ENCODE measurements around the gene CDC45. TPM values are rescaled to one million over a fixed set of nuclear protein-coding genes. Genes with fewer than 3 reads are reported as not detected.

The CDC45 gene
- polyA plus RNA-seq, 1 donor (not counting 4 experiments of a cell fraction or from before 2014, with no cell fraction given) = 22.7 TPM

GRCh38 chr22:19520007-19520406 lies 40.3 kb downstream of the CDC45 start:
- dilution Hi-C loops (cut with MboI; ENCODE audit: extremely low pct_ligation_motif_present, low sequenced_read_pairs) = loop anchor here (10.0 kb wide), 1 partner anchor 55 kb away; no protein-coding TSS in a partner anchor
- no peak for DNase-seq (ENCODE audit: low read depth, low spot score)
- no peak overlapping the region for H3K4me3 ChIP-seq (ENCODE audit: control insufficient read depth in 2 of 3, extremely low read depth in 1 of 3, insufficient read depth in 2 of 3, low read depth in 1 of 3, low read length in 3 of 3)

GRCh38 chr22:19520566-19521305 lies 41.0 kb downstream of the CDC45 start:
- Histone ChIP-seq H3K9ac (ENCODE audit: control insufficient read depth, extremely low read depth, insufficient read depth, low read length) (no peak overlapping the region), H3K4me3 (ENCODE audit: control insufficient read depth in 2 of 3, extremely low read depth in 1 of 3, insufficient read depth in 2 of 3, low read depth in 1 of 3, low read length in 3 of 3) (no peak overlapping the region), H3K27ac (ENCODE audit: control insufficient read depth, insufficient read depth, low read length) (no peak overlapping the region), H2AFZ (ENCODE audit: control insufficient read depth, low read length) (no peak overlapping the region), H3K9me3 (ENCODE audit: control insufficient read depth, low read depth, low read length) (no peaks in the 10 kb centered on the region), H4K20me1 (ENCODE audit: control insufficient read depth, extremely low read depth, insufficient read depth, low read length) (peaks cover 4% of the 10 kb centered on the region), H3K9me1 (ENCODE audit: control insufficient read depth, extremely low read depth, insufficient read depth, low read length) (no peaks in the 10 kb centered on the region), H3K79me2 (ENCODE audit: control insufficient read depth, insufficient read depth, low read length) (no peaks in the 10 kb centered on the region), H3K27me3 (ENCODE audit: control insufficient read depth, extremely low read depth, insufficient read depth, low read length) (peaks cover 29% of the 10 kb centered on the region), H3K36me3 (ENCODE audit: control insufficient read depth in 2 of 2, extremely low read depth in 1 of 2, insufficient read depth in 2 of 2, low read length in 2 of 2) (peaks cover 0 to 6% of the 10 kb centered on the region in 2 experiments), H3K4me2 (ENCODE audit: control insufficient read depth, extremely low read depth, insufficient read depth, low read depth, low read length) (no peak overlapping the region), H3K4me1 (ENCODE audit: control insufficient read depth, extremely low read depth, insufficient read depth, low read length) (peaks cover 2% of the 10 kb centered on the region)
- no peak for FAIRE-seq
- TF ChIP-seq CTCF (optimal IDR thresholded peaks at IDR 0.05 in 1 of 3, IDR thresholded peaks at IDR 0.05 in 1 of 3, conservative IDR thresholded peaks at IDR 0.05 in 1 of 3; ENCODE audit: extremely low read depth in 1 of 3, insufficient read depth in 2 of 3, low read length in 3 of 3) (no peak), EZH2 (IDR thresholded peaks at IDR 0.05; ENCODE audit: low read length) (no peak)
- DNase-seq (ENCODE audit: low read depth, low spot score) = no peak
- dilution Hi-C loops (cut with MboI; ENCODE audit: extremely low pct_ligation_motif_present, low sequenced_read_pairs) = loop anchor here (10.0 kb wide), 1 partner anchor 56 kb away; no protein-coding TSS in a partner anchor

More at GRCh38 chr22:19520007-19520406, 40.3 kb downstream of the CDC45 start:
- H4K20me1 ChIP-seq (ENCODE audit: control insufficient read depth, extremely low read depth, insufficient read depth, low read length) = peaks cover 4% of the 10 kb centered on the region
- no peak for TF ChIP-seq CTCF (optimal IDR thresholded peaks at IDR 0.05 in 1 of 3, IDR thresholded peaks at IDR 0.05 in 1 of 3, conservative IDR thresholded peaks at IDR 0.05 in 1 of 3; ENCODE audit: extremely low read depth in 1 of 3, insufficient read depth in 2 of 3, low read length in 3 of 3)
- TF ChIP-seq EZH2 (IDR thresholded peaks at IDR 0.05; ENCODE audit: low read length) = no peak
- H3K9me3 ChIP-seq (ENCODE audit: control insufficient read depth, low read depth, low read length) = no peaks in the 10 kb centered on the region
- no peaks in the 10 kb centered on the region for H3K9me1 ChIP-seq (ENCODE audit: control insufficient read depth, extremely low read depth, insufficient read depth, low read length)
- FAIRE-seq = no peak
- no peak overlapping the region for H2AFZ ChIP-seq (ENCODE audit: control insufficient read depth, low read length)
- no peaks in the 10 kb centered on the region for H3K79me2 ChIP-seq (ENCODE audit: control insufficient read depth, insufficient read depth, low read length)
- H3K4me1 ChIP-seq (ENCODE audit: control insufficient read depth, extremely low read depth, insufficient read depth, low read length) = peaks cover 2% of the 10 kb centered on the region
- no peak overlapping the region for H3K9ac ChIP-seq (ENCODE audit: control insufficient read depth, extremely low read depth, insufficient read depth, low read length)
- H3K27ac ChIP-seq (ENCODE audit: control insufficient read depth, insufficient read depth, low read length) = no peak overlapping the region
- peaks cover 22% of the 10 kb centered on the region for H3K27me3 ChIP-seq (ENCODE audit: control insufficient read depth, extremely low read depth, insufficient read depth, low read length)
- peaks cover 0 to 12% of the 10 kb centered on the region in 2 experiments for H3K36me3 ChIP-seq (ENCODE audit: control insufficient read depth in 2 of 2, extremely low read depth in 1 of 2, insufficient read depth in 2 of 2, low read length in 2 of 2)
- no peak overlapping the region for H3K4me2 ChIP-seq (ENCODE audit: control insufficient read depth, extremely low read depth, insufficient read depth, low read depth, low read length)
